HG03575 (cell line): Measurements from ENCODE around the gene TFAM.

Source experiments
- ATAC-seq: cut with Tn5 transposase; IDR thresholded peaks from one replicate; pipeline ENCODE4 v1.9.1; 2021; ENCODE audit not compliant: unreplicated experiment, insufficient number of reproducible peaks, low FRiP score; ENCODE audit errors: extremely low read depth

Gene TFAM

DNA sequence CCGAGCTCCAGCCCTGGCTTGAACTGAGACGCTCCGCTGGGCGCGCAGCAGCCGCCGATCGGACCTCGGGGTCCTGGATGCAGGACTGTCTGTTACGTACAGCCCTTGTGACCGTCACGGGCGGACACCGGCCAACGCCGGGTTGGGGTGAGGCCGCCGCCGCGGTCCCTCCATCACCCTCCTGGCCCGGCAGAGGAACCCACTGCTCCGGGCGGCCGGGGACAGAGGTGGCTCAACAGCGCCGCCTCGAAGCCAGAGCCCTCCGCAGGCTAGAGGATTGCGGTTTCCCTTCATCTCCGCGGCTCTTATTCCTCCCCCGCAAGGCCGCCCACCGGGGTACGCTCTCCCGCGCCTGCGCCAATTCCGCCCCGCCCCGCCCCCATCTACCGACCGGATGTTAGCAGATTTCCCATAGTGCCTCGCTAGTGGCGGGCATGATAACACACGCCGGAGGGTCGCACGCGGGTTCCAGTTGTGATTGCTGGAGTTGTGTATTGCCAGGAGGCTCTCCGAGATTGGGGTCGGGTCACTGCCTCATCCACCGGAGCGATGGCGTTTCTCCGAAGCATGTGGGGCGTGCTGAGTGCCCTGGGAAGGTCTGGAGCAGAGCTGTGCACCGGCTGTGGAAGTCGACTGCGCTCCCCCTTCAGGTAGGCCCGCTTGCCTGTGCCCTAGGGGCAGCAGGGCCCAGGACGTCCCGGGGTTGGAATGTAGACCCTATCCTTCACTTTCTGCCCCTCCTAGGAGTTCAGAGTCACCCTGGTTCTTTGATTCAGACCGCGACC is at the start of gene TFAM:
Gene TFAM, plus strand, starts transcription at position 412 of the 785 bp plus-strand sequence. Its CDS starts 138 bp downstream, at position 550.
- peak; percentile 51 for ATAC-seq

DNA sequence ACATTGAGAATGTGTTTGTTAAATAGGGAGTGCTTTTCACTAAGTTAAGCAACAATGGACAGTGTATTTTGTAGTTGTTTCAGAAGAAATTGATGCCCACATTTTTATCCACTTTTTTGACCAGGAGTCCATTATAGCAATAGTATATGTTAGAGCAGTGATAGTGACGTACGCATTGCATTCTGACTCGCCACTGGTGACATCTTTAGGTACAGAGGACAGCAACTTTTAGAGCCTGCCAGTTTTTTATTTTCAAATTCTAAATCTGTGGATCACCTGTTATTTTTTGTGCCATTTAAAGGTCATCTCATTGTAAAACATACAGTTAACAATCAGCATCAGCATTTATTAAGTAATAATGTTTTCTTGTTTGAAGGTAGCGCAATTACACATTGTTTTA is 49.0 kb upstream of the TFAM start:
- ATAC-seq = no peak

- no peak for ATAC-seq
Measured at GRCh38 chr10:58341422-58341821, 43.8 kb upstream of the TFAM start.

GRCh38 chr10:58341947-58342346 is 43.3 kb upstream of the TFAM start:
- ATAC-seq = no peak

GRCh38 chr10:58347967-58348366 is 37.2 kb upstream of the TFAM start:
- ATAC-seq = no peak

GRCh38 chr10:58348571-58349033 is 36.6 kb upstream of the TFAM start:
- ATAC-seq = no peak

GRCh38 chr10:58350023-58350422 is 35.2 kb upstream of the TFAM start:
- ATAC-seq = no peak

- no peak for ATAC-seq
Measured at GRCh38 chr10:58350619-58351323, 34.4 kb upstream of the TFAM start.

GRCh38 chr10:58351616-58352578 is 33.3 kb upstream of the TFAM start:
- no peak for ATAC-seq

DNA sequence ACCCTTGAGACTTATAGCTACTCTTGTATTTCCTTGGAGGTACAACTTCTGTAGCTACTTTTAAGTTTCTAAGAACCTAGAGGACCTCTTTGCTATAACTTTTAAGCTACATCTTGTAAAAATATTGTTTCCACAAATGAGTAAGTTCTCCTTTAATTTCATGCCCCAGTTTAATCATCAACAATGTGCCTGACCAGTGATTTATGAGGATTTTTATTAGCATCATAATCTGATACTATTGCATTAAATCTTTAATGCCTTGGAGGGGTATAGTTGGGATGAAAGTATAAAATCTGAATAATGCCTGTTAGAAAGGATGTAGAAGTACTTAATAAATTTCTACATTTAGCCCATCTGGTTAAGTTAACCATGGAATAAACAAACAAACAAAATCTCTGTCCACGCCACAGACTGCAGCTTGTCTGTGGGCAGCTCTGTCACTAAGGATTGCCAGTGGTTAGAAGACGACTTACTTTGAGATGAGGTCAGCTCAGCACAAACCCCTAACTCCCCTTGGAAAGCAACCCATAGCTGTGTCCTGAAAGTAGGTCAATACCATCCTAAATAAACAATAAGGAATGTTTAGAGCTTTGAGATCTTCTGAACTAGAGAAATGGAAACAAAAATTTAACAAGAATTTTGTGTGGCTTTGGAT is 32.1 kb upstream of the TFAM start:
- ATAC-seq = no peak

DNA sequence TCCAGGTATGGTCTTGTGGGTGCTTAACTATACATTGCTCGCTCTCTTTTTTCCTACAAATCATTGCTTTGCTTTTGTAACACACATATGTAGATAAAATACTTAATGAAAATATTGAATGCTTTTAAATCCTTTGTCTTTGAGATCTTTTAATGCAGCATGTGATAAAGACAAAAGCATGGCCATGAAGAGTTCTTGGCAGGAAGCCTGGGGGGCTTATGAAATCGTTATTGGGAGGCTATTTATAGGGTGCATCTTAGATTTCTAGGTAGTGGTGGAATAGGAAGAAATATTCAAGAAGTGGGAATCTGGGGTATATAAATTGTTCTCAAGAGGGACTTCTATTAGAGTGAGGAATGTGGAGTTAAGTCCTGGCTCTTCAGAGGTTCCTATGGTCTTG is 28.5 kb upstream of the TFAM start:
- no peak for ATAC-seq

DNA sequence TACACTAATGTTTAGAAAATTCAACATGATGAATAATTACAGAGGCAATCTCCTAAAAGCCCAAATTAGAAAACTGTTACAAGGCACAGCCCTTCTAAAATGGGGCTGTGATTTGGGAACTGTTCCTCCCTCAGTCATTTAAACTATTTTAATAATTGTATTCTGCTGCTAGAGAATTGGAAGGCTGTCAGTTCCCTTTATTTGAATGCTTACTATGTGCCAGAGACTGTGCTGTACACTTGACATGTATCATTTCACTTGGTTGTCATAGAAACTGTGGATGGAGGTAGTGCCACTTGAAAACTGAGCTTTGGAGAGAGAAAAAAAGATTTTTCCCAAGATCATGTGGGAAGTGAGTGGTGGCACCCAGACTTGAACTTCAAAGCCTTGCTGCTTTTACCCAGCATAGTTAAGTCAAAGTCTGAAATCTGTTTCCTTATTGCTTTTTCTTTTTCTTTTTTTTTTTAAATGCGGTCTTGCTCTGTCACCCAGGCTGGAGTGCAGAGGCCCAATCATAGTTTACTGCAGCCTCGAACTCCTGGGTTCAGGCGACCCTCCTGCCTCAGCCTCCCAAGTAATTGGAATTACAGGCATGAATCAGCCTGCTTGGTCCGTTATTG is 26.8 kb upstream of the TFAM start:
- no peak for ATAC-seq

DNA sequence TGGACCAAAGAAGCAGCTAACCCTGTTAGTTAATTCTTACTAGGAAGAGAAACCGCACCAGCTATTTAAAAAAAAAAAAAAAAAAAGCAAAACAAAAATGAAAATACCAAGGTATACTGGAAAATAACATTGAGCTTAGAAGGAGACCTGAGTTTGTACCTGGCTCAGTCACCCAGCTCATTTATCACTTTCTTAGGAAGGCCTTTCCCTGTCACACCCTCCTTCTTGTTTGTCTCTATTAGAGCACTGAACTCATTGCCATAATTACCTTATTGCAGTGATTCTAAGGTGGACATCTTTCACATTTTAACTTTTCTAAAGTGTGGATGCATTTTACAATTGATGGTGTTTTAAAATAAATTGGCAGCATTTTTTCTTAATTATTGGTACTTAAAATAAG is 26.3 kb upstream of the TFAM start:
- ATAC-seq = no peak

DNA sequence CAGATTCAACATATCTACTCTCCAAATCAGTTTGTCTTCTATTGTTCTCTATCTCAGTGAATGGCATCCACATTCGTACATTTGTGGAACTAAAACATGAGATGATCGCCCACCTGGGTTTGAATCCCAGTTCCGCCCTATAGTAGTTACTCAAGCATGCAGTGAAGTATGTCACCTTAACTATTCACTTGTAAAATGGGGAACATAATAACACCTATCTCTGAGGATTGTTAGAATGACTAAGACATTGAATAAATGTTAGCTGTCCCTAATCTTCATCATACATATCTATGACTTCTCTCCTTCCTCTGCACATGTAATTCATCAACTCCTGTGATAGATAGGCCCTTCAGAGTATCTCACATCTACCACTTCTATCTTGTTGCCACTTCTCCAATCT is 25.7 kb upstream of the TFAM start:
- ATAC-seq = no peak

GRCh38 chr10:58360412-58361004 is 24.7 kb upstream of the TFAM start:
- no peak for ATAC-seq

GRCh38 chr10:58361353-58361752 is 23.9 kb upstream of the TFAM start:
- no peak for ATAC-seq

- ATAC-seq = no peak
Measured at GRCh38 chr10:58362027-58362789, 23.0 kb upstream of the TFAM start.
